HG03280 (cell line): Measurements from ENCODE around the gene SPRR2D.
"Not testable (repeated sequence)": the region's sequence is repeated elsewhere in the genome, so short reads cannot be mapped to it uniquely, and the experiment has no call there.

Source experiments
- ATAC-seq: cut with Tn5 transposase; IDR thresholded peaks from one replicate; pipeline ENCODE4 v1.9.1; 2021; ENCODE audit warnings: mild to moderate bottlenecking, moderate library complexity; ENCODE audit not compliant: unreplicated experiment

SPRR2D gene

DNA sequence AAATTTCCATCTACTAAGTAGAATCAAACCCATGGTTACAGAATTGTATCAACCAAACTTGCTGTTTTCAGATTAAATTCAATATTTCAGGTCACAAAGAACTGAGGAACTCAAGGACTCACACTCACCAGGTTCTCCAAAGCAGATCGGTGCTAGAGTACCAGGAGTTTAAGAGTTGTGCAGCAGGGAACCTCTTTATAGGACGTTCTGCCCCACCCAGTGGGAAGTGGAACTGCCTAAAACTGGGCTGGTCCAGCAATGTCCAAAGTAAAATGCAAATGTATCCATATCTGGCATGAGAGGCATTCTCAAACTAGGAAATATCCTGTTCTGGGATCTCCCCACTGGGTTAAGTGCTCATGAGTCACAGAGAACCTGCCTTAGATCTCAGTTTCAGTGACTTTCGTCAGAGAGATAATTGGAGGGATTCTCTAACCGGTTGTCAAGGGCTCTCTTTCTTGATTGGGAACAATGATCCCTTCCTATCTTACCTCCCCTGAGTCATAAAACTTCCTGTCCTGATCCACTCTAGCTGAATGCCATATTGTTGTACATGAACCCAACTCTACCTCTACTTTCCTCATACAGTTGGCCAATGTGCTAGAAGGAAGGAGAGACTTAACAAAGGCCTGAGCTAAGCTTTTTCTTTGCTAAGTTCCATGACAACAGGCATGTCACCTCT is at the start of gene SPRR2D:
Gene SPRR2D, minus strand, starts transcription at position 171 of the 682 bp plus-strand sequence. CDS start 774 bp downstream, outside the sequence.
- ATAC-seq, result no peak

DNA sequence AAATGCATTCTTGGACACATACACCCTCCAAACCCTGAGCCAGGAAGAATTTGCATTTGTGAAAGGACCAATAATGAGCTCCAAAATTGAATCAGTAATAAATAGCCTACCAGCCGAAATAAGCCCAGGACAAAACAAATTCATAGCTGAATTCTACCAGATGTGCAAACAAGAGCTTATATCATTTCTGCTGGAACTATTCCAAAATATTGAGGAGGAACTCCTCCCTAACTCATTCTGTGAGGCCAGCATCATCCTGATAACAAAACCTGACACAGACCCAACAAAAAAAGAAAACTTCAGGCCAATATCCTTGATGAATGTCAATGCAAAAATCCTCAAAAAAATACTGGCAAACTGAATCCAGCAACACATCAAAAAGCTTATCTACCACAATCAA is 46.7 kb upstream of the SPRR2D start:
- ATAC-seq, result no peak

DNA sequence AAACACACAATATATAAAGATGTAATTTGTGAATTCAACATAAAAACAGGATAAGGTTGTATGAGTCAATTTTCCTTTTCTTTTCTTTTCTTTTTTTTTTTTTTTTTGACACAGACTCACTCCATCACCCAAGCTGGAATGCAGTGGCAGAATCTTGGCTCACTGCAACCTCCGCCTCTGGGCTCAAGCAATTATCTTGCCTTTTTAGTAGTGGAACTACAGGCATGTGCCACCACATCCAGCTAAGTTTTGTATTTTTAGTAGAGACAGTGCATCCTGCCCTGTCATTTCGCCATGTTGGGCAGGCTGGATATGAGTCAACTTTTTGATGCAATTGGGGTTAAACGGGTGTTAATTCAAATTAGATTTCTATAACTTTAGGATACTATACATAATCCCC is 40.8 kb upstream of the SPRR2D start:
- ATAC-seq, result no peak

DNA sequence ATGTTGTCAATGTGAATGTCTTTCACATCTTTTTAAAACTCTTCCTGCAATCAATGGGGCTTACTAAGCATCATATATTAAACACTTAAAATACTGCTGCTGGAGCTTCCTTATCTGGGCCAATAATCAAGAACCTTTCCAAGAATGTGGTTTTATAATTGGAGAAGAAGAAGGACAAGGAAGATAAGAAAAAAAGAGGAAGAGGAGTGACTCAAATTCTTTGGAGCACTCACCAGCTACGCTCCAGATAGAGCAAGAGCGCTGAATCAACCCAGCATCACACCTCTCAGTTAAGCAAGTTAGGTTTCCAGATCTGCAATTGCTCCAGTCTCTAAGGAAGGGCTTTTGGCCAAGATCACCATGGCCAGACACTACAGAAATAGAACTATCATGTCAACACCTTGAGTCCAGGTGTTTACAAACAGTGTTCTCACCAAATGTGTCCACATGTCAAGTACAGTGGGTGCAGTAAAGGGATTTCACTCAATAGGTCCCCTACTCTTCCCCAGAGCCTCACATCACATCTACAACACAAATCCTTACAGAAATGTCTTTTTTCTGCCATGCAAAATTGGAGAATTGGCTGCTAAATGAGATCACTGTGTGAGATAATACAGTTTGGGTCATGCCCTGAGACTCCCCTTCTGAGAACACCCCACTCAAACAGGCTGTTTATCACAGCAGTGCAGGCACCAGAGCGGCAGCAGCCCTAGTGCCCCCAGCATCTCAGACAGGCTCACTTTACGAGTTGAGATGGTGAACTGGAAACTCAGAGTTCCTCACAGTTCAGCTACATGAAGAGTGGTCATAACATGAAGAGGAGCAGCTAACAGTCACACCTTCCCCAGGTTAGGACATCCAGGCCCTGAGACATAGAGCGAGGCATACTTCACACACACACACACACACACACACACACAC is 32.1 kb upstream of the SPRR2D start:
- ATAC-seq, result no peak

DNA sequence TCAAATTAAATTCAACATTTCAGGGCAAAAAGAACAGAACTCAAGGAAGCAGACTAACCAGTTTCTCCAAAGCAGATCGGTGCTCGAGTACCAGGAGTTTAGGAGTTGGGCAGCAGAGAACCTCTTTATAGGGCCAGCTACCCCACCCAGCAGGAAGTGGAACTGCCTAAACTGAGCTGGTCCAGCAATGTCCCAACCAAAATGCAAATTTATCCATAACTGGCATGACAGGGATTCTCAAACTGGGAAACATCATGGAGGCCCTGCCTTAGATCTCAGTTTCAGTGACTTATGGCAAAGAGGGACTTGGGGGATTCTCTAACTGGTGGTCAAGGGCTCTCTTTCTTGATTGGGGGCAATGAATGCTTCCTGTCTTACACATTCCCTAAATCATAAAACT is 30.6 kb upstream of the SPRR2D start, which contains the start of gene SPRR2B:
Gene SPRR2B, minus strand, starts transcription at position 101 of the 400 bp plus-strand sequence. CDS start 772 bp downstream, outside the sequence.
- ATAC-seq, result no peak

DNA sequence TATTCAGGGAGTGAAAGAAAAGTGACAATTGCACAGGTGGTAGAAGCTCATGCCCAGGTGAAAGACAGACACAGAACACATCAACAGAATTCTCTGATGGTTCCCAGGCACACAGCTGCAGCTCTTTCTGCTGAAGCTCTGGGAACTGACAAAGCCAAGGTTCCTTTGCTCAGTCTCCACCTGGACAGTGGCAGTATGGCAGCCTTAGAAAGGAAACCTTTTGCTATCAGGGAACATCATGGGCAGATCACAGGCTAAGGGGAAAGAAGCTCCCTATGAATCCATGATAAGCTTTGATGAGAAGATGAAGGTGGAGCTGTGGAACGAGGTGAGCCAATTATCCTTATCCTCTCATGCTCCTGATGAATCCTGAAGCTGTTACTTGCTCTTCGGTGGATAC is 29.3 kb upstream of the SPRR2D start:
- no peak for ATAC-seq

DNA sequence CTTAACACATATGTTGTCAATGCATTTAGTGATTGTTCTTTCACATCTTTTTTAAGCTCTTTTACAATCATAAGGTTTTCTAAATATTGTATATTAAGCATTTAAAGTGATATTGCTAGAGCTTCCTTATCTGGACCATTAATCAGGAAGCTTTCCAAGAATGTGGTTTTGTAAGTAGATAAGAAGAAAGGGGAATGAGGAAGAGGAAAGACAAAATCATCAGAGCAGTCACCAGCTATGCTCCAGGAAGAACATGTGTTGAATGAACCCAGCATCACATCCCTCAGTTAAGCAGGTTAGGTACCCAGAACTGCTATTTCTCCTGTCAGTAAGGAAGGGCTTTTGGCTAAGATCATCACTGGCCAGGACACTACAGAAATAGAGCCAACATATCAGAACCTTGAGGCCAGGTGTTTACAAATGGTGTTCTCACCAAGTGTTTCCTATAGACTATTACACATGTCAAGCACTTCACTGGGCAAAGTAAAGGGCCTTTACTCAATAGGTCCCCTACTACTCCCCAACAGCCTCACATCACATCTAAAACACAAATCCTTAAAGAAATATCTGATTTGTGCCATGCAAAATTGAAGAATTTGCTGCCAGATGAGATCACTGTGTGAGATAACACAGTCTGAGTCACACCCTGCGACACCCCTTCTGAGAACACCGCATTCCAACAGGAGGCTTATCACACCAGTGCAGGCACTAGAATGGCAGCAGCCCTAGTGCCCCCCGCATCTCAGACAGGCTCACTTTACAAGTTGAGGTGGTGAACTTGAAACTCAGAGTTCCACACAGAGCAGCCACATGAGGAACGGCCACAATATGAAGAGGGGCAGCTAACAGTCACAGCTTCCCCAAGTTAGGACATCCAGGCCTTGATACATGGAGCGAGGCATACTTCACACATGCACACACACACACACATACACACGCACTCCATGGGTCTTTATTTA is 18.2 kb upstream of the SPRR2D start:
- no peak for ATAC-seq

DNA sequence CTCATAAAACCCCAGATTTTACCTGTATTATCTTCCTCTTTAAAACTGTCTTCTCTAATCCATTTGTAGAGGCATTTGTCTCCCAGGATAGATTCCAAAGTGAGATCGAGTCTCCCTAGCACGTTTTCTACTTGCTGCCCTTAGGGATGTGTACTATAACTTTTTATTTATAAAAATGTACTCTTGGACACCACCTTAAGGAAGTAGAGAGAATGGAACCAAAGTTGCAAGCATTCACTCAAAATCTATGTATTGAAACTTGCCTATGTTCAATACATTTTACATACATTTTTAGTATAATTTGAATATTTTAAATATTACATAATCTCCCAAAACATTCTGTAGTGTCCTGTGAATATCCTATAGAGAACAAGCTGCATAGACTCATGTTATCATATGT is 17.2 kb upstream of the SPRR2D start:
- ATAC-seq, result no peak

DNA sequence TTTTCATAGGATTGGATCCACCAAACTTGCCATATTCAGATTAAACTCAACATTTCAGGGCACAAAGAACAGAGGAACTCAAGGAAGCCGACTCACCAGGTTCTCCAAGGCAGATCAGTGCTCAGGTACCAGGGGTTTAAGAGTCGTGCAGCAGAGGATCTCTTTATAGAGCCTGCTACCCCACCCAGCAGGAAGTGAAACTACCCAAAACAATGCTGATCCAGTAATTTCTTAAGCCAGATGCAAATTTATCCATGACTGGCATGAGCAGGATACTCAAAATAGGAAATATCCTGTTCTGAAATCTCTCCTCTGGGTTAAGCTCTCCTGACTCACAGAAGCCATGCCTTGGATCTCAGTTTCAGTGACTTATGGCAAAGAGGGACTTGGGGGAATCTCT is 16.5 kb upstream of the SPRR2D start, which contains the start of gene SPRR2A:
Gene SPRR2A, minus strand, starts transcription at position 138 of the 400 bp plus-strand sequence. CDS start 777 bp downstream, outside the sequence.
- no peak for ATAC-seq

DNA sequence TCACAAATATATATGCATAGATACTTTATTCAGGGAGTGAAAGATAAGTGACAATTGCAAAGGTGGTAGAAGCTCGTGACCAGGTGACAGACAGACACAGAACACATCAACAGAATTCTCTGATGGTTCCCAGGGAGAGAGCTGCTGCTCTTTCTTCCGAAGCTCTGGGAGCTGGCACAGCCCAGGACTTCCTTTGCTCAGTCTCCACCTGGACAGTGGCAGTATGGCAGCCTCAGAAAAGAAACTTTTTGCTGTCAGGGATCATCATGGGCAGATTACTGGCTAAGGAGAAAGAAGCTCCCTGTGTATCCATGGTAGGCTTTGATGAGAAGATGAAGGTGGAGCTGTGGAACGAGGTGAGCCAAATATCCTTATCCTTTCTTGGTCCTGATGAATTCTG is 15.2 kb upstream of the SPRR2D start:
- ATAC-seq, result not testable (repeated sequence)

DNA sequence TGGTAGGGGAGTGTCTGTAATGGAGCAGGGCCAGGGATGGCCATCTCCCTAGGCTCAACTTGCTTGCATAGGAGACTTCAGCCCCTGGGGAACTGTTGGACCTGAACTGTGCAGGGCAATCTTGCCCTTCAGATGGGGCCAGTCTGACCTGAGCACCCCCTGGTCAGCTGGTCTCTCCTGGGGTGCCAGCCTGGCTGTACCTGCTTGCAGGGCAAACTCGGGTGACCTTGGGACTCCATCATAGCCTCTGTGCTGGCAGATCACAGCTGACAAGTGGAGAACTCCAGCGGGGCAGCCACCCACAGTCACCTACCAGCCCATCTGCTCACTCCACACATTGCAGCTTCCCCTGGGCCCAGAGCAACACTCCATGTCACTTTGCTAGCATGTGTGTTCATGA is 8.3 kb upstream of the SPRR2D start:
- ATAC-seq, result no peak

DNA sequence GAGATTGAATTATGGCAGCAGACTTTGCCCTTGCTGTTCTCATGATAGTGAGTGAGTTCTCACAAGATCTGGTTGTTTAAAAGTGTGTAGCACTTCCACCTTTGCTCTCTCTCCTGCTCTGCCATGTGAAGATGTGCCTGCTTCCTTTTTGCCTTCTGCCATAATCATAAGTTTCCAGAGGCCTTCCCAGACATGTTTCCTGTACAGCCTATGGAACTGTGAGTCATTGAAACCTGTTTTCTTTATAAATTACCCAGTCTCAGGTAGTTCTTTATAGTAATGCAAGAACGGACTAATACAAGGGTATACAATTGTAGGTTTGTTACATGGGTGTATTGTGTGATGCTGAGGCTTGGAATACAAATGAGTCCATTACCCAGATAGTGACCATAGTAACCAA is 5.7 kb downstream of the SPRR2D start:
- ATAC-seq, result no peak

DNA sequence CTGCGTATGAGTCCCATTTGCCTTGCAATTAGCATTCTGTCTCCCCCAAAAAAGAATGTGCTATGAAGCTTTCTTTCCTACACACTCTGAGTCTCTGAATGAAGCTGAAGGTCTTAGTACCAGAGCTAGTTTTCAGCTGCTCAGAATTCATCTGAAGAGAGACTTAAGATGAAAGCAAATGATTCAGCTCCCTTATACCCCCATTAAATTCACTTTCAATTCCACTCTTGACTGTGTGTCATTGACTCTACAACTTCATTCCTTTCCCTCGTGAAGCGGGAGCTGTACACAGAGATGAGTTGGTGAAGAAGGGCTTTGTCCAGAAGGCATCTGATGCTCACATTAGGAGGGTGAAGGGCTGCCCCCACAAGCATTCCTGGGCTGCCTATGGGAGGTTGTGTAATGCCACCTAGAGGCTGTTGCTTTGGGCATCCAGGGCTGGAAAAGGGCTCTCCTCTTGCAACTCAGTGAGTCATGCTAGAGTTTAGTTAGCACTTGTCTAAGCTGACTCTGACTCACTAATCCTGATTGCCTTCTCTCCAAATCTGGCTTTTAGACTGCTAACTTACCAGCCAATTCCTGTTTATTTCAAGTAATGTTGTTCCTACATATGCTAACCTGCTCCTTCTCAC is 8.1 kb downstream of the SPRR2D start:
- ATAC-seq, result no peak

DNA sequence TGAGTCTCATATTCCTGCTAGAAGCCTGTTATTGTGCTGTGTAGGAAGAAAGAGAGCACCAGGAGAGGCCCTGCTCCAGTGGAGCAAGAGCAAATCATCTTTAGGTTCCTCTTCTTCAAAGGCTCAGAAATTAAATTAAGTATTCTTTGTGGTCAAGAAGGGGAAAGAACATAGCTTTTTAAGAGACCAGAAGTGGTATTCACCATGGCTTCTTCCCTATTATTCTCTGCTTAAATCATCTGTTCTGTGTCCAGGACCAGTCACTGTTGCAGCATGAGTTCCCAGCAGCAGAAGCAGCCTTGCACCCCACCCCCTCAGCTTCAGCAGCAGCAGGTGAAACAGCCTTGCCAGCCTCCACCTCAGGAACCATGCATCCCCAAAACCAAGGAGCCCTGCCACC is 8.8 kb downstream of the SPRR2D start:
- ATAC-seq, result no peak

DNA sequence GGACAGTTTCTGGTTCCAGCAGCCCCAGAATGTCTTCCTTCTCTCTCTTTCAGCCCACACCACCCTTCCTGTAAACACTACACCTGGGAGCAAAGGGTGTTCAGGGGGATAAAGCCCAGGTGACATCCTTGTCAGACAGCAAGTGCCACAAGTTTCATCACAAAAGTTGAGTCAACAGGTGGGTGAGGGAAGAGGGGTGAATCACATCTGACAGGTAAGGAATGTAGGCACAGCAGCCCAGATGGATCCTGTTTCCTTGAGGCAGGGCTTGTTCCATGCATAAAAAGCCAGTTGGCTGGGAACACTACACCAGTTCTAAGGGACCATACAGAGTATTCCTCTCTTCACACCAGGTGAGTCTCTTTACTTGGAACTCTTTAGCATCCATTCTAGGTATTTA is 10.0 kb downstream of the SPRR2D start, which contains the start of gene SPRR1B:
Gene SPRR1B, plus strand, starts transcription at position 309 of the 400 bp plus-strand sequence. CDS start 1,143 bp downstream, outside the sequence.
- no peak for ATAC-seq

DNA sequence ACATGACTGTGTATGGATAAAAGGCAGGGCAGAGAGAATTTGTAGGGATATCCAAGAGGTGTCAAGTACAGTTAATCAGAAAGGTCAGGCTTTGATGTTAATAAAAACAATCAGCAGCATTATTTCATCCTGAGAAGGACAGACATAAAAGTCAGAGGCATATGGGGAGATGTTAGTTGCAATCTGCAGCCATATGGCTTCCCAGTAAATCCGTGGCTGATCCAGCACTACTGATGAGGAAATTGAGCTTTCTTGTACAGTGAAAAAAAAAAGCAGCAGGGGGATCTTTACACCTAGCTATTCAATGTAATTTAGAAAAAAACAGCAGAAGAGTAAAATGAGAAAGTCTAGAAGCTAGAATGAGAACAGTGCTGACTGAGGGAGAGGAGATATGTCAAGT is 12.2 kb downstream of the SPRR2D start:
- ATAC-seq, result no peak

DNA sequence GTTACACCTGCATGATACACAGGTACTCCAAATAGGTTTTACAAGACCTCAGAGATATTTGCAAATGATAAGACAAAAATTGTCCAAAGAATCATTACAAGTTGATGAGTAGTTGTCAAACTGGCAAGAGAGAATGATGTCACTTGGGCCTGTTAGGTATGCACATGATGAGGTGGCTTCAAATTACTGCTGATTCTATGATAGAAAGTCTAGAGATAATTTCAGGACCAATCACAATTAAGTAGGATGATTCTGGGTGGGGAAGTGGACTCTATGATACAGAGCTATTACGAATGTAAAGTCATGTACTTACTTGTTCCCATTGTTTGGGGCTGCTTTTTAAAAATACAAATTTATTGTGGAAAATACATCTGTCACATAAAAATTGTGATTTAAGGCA is 15.1 kb downstream of the SPRR2D start:
- ATAC-seq, result no peak

DNA sequence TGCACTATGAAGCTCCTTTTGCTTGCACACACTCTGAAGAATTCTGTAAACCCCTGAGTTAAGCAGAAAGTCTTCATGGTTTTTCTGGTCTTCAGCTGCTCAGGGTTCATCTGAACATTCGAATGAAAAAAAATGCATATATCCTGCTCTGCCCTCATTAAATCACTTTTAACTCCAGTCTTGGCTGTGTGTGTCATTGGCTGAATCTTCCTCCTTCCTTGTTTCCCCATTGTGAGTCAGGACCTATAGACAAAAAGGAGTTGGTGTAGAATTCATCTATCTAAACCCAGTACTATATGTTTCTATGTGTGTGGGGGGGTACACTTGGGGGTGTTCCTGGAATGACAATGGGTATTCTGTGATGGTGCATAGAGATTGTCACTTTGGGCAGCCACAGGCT is 16.5 kb downstream of the SPRR2D start:
- ATAC-seq, result no peak

DNA sequence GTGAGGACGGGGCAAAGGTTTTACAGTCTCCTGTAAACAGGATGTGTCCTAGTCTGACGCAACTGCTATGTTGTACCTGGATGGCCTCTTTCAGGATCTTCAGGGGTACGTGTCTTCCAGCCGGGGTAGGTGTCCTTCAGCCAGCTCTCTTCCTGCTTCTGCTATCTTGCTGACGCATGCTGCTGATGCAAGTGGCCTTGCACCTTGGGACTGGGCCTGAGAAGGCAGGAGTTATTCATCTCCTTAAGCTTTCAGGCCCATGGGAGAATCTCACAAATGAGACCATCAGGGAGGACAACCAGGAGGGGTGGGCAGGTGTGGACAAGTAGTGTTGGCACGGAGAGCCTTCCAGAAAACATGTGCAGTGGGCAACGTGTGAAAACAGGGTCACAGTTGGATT is 17.8 kb downstream of the SPRR2D start:
- ATAC-seq, result no peak

DNA sequence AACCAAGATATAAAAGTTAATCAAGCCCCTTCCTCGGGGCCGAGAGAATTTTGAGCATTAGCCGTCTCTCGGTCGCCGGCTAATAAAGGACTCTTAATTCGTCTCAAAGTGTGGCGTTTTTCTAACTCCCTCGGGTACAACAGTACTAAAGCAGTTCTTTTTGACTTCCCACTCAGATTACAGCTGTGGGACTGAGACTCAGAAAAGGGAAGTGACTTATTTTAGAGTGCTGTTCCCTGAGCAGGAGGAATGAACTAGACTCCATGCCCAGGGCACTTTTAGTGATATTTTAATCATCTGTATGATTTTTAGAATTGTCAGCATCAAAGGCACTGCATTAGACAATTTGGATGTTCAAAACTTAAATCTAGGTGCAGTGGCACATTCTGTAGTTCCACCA is 18.6 kb downstream of the SPRR2D start:
- ATAC-seq, result not testable (repeated sequence)
